Aorta (tissue), 5 donors: ENCODE data around the gene ERN1. TPM values are rescaled to one million over a fixed set of nuclear protein-coding genes. Genes with fewer than 3 reads are reported as not detected.

Source experiments
- ATAC-seq: fragments of 200-7000 bp; cut with Tn5 transposase; one replicate; pipeline ENCODE4 v1.9.1; 2022; ENCODE audit warnings: moderate library complexity; ENCODE audit not compliant: low FRiP score
- DNase-seq, 2 donors: peaks; one replicate each; pipeline ENCODE4 v3.0.0-alpha.2; 2020
- H3K27ac ChIP-seq, 2 donors: one replicate each; pipeline ENCODE4 v1.5.1; 2013; ENCODE audit warnings: low read length in 2 of 2, mild to moderate bottlenecking in 2 of 2, moderate library complexity in 2 of 2, control low read depth in 1 of 2, inconsistent platforms in 1 of 2, low read depth in 1 of 2
- H3K27me3 ChIP-seq, 2 donors: one replicate each; pipeline ENCODE4 v1.6.1; 2013; ENCODE audit warnings: control low read depth in 1 of 2, low read length in 1 of 2, mild to moderate bottlenecking in 1 of 2, moderate library complexity in 1 of 2; ENCODE audit not compliant: insufficient read depth in 2 of 2, control insufficient read depth in 1 of 2
- H3K36me3 ChIP-seq, 2 donors: one replicate each; pipeline ENCODE4 v1.6.1; 2013; ENCODE audit warnings: control low read depth in 1 of 2, low read length in 1 of 2, mild to moderate bottlenecking in 1 of 2; ENCODE audit not compliant: insufficient read depth in 2 of 2, control insufficient read depth in 1 of 2
- H3K4me1 ChIP-seq, 2 donors: one replicate each; pipeline ENCODE4 v1.6.1; 2013; ENCODE audit warnings: low read length in 2 of 2, control low read depth in 1 of 2, mild to moderate bottlenecking in 1 of 2, moderate library complexity in 1 of 2; ENCODE audit not compliant: insufficient read depth in 2 of 2, control insufficient read depth in 1 of 2
- H3K4me3 ChIP-seq, 2 donors: one replicate each; pipeline ENCODE4 v1.5.1; 2013; ENCODE audit warnings: low read length in 2 of 2, control low read depth in 1 of 2, mild to moderate bottlenecking in 1 of 2
- H3K9me3 ChIP-seq: one replicate; pipeline ENCODE4 v1.6.1; 2013; ENCODE audit warnings: mild to moderate bottlenecking, low read length; ENCODE audit not compliant: control insufficient read depth
- WGBS, 2 donors: extraction: QIAGEN DNeasy Blood & Tissue Kit; methylation state at CpG; one replicate each; pipeline ENCODE4 v1.1.7; 2013; 5-methylcytosine and 5-hydroxymethylcytosine counted together
- intact Hi-C, 2 donors: fragments of 100-400 bp; cut with DNase I; formaldehyde crosslinking; loops; one replicate each; pipeline versions ENCODE4 v1.14.2 to v1.15.0; 2022
- polyA plus RNA-seq, 2 donors: library from polyadenylated mRNA; stranded (reverse); fragments of 200-250 nt; gene quantifications; one replicate each; pipeline ENCODE4 v1.2.3, GENCODE V29; 2013
- total RNA-seq, 2 donors: library from RNA; stranded (reverse); fragmentation: NEBNext Ultra II Directional; extraction: Animal tissue kit (Norgen Biotek cat#: 25700); gene quantifications; one replicate each; pipeline ENCODE4 v1.2.1, GENCODE V29; 2021
- donor health status: healthy with polysubstance abuse.
- donor health status: Bipolar disorder and iron deficiency.
- donor health status: DM: no; HTN: no; CAD: no.
- donor health status: DM: no; HTN: no; CAD: no.
- donor health status: DM: yes; HTN: yes; CAD: no.

ERN1 gene
- total and polyA plus RNA-seq, 4 donors: 1.0 to 31.0 (median 11.5) TPM

DNA sequence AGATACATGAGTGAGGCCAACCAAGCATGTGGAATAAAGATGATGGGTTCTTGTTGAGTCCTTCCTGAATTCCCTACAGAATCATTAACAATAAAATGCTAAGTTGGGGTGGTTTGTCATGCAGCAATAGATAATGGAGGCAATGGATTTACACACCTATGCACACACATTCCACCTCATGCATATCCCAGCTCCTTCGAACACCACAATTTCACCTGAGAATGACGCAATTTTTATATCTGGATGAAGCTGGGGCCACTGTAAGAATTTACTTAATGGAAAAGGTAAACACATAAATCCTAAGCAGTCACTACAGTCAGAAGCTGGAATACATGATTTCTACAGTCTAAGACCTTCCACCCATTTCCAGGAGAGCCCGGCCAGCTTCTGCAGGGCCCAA lies 59.7 kb downstream of the ERN1 start:
- intact Hi-C loops: no loop called here
- H3K36me3 ChIP-seq: peaks cover 7 to 8% of the 10 kb centered on the region in 2 donors
- no peaks in the 10 kb centered on the region for H3K27me3 ChIP-seq
- no peak overlapping the region for H3K27ac ChIP-seq
- whole genome bisulfite sequencing, 2 donors: 96 to 97% methylated on average over 3 of the region's 3 CpGs
- no peak for DNase-seq
- no peak overlapping the region for H3K4me3 ChIP-seq
- ATAC-seq: no peak
- H3K9me3 ChIP-seq: peaks cover 8% of the 10 kb centered on the region
- H3K4me1 ChIP-seq: no peaks in the 10 kb centered on the region

DNA sequence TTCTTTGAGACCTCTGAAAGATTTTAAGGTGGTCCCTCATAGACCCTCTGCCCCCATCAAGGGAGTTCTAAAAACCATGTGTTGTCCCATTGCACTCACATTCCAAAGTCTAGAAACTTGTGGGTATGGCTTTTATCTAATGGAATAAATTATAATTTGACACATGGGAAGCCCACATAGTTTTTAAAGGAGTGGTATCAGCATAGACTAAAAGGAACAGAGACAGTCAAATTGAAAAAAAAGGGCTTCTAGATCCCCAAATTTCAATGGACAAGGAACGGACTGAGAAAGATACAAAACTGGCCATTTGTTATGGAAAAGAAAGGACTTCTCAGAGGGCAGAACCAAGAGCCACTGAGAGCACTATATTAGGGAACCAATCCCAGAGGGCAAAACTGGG lies 60.8 kb downstream of the ERN1 start:
- Histone ChIP-seq H3K4me1 (no peaks in the 10 kb centered on the region), H3K27ac (no peak overlapping the region), H3K36me3 (peaks cover 7 to 8% of the 10 kb centered on the region in 2 donors), H3K9me3 (peaks cover 8% of the 10 kb centered on the region), H3K4me3 (no peak overlapping the region), H3K27me3 (no peaks in the 10 kb centered on the region)
- no peak for DNase-seq
- no peak for ATAC-seq
- WGBS, 2 donors: 96 to 99% methylated on average over 1 of the region's 1 CpG
- intact Hi-C loops: no loop called here

DNA sequence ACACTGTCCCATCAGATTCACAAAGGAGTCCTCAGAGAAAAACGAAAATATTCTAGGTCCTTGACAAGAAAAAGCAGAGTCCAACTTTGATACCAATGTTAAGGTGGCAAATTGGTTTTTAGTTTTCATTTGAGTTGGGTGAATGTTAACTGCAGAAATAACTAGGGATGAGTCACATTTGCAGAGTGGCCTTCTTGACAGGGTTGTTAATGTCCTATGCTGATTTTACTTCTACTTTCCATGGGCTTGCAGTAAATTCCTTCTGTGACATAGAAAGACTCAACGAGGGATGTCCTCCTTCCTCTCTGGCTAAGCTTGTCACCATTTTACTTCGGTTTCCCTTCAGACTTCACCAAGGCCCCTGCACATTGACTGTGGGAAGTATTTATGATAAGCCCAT lies 62.3 kb downstream of the ERN1 start:
- Histone ChIP-seq H3K27ac (no peak overlapping the region), H3K36me3 (peaks cover 7 to 8% of the 10 kb centered on the region in 2 donors), H3K4me1 (no peaks in the 10 kb centered on the region), H3K4me3 (no peak overlapping the region), H3K9me3 (peaks cover 8% of the 10 kb centered on the region), H3K27me3 (no peaks in the 10 kb centered on the region)
- intact Hi-C loops: no loop called here
- ATAC-seq (no peak), DNase-seq (no peak)
- WGBS, 2 donors: 87 to 92% methylated on average over 3 of the region's 3 CpGs

DNA sequence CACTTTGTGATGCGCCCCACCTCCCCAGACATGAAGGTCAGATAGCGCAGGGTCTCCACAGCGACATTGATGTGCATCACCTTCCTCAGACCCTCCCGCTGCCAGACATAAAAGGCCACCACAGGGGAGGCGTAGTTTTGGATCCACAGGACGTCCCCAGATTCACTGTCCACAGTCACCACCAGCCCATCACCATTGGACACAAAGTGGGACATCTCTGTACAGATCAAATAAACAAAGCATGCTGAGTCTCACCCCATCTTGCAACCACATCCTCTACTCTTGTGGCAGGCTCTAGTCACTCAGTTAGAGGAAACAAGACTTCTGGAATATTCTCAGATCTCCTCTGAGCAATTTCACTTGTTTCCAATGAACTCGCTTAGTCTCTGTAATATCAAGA lies 63.2 kb downstream of the ERN1 start:
- 95 to 96% methylated on average over 7 of the region's 7 CpGs for WGBS, 2 donors
- Histone ChIP-seq H3K27ac (no peak overlapping the region), H3K27me3 (no peaks in the 10 kb centered on the region), H3K9me3 (peaks cover 8% of the 10 kb centered on the region), H3K4me3 (no peak overlapping the region), H3K36me3 (peaks cover 6 to 8% of the 10 kb centered on the region in 2 donors), H3K4me1 (no peaks in the 10 kb centered on the region)
- no peak for ATAC-seq
- intact Hi-C loops: no loop called here
- DNase-seq: no peak

DNA sequence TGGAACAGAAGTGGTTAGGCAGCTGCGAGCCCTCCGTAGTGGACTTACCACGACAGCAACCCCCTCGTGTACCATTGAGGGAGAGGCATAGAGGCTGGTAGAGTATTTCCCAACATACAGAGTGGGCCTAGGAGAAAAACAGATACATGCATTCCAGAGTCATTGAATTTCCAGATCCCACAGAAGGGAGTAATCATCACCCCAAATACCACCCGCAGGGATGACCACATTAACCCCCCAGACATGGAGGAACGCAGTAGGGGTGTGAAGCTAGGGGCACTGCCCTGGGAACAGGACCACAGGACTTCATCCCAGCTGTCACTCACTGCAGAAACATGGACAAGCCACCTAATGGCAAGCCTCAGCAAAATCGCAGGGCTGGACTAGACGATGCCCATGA lies 64.8 kb downstream of the ERN1 start:
- H3K27me3 ChIP-seq: no peaks in the 10 kb centered on the region
- H3K4me1 ChIP-seq: no peaks in the 10 kb centered on the region
- H3K4me3 ChIP-seq: no peak overlapping the region
- H3K36me3 ChIP-seq: peaks cover 2 to 7% of the 10 kb centered on the region in 2 donors
- ATAC-seq (no peak), DNase-seq (no peak)
- H3K27ac ChIP-seq: no peak overlapping the region
- 91% methylated on average over 8 of the region's 8 CpGs for WGBS, 2 donors
- H3K9me3 ChIP-seq: peaks cover 8% of the 10 kb centered on the region
- intact Hi-C loops: no loop called here

DNA sequence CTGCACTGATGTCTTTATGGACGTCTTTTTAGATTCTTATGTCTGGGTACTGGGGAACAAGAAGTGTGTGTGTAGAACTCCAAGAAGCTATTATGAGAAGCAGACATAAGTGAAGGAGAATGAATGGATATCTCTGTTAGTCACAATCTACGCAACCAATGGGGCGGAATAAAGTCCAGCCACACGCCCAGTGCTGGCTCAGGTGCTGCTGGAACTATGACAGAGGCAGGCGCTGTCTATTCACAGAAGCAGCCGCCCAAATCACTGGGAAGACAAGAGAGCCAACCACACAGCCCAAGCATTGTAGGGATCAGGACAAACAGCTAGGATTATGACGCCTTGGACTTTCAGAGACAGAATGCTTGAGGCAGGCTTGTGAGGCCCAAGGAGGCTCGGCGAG lies 65.6 kb downstream of the ERN1 start:
- DNase-seq (no peak), ATAC-seq (no peak)
- intact Hi-C loops: loop anchor here (5.0 kb wide), 1 partner anchor 68 kb away; the partner anchor contains the start of gene ERN1 (in 2 of the 2)
- Histone ChIP-seq H3K36me3 (peaks cover 0 to 3% of the 10 kb centered on the region in 2 donors), H3K27ac (no peak overlapping the region), H3K9me3 (peaks cover 2% of the 10 kb centered on the region), H3K27me3 (no peaks in the 10 kb centered on the region), H3K4me1 (no peaks in the 10 kb centered on the region), H3K4me3 (no peak overlapping the region)
- WGBS, 2 donors: 89 to 96% methylated on average over 9 of the region's 9 CpGs

DNA sequence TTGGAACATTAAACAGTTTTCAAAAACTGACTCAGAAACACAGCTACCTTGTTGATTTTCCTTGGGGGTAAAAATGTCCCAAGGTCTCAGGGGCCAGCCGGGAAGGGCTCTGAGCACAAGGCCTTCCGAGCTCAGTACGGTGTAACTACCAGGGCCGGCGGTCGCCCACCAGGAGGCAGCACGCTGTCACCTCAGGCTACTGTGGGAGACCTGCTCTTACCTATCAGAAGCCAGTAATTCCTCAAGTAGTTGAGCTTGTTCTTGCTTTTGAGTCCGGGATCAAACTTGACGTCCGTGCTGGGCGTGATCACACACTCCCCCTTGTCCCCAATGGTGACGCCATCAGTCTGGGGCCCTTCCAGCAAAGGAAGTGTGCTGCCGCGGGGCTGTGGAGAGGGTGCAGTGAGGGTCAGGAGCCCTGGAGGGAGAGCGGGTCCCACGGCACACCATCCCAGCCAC lies 66.1 kb downstream of the ERN1 start:
- Histone ChIP-seq H3K36me3 (peaks cover 0 to 3% of the 10 kb centered on the region in 2 donors), H3K27ac (no peak overlapping the region), H3K27me3 (no peaks in the 10 kb centered on the region), H3K9me3 (peaks cover 2% of the 10 kb centered on the region), H3K4me3 (no peak overlapping the region), H3K4me1 (no peaks in the 10 kb centered on the region)
- ATAC-seq: peak; percentile 74
- WGBS, 2 donors: 67 to 68% methylated on average over 16 of the region's 16 CpGs
- DNase-seq: peak in 1 of 2 donors; percentile 87
- intact Hi-C loops: loop anchor here (5.0 kb wide), 1 partner anchor 69 kb away; the partner anchor contains the start of gene ERN1 (in 2 of the 2)

DNA sequence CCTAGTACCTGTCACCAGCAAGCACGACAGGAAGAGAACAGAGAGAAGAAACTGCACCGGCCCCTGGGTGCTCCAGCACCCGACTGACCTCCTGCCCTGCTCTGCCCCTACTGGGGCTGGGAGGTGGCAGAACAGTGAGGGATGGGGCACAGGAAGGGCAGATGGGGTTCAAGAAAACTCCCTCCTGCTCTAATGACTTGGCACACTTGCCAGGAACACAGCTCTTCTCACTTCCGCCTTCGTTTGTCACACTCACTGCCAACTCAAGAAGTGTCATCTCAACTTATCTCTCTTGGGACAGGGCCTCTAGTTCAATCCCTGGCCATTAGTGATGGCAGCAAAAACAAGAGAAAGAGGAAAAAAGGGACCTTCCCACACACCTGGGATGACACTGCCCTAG lies 66.9 kb downstream of the ERN1 start:
- H3K27ac ChIP-seq: no peak overlapping the region
- no peak overlapping the region for H3K4me3 ChIP-seq
- no peak for ATAC-seq
- H3K27me3 ChIP-seq: no peaks in the 10 kb centered on the region
- intact Hi-C loops: loop anchor here (5.0 kb wide), 1 partner anchor 69 kb away; the partner anchor contains the start of gene ERN1 (in 2 of the 2)
- H3K4me1 ChIP-seq: no peaks in the 10 kb centered on the region
- no peak for DNase-seq
- 87 to 91% methylated on average over 4 to 5 of the region's 5 CpGs for WGBS, 2 donors
- peaks cover 0 to 3% of the 10 kb centered on the region in 2 donors for H3K36me3 ChIP-seq
- no peaks in the 10 kb centered on the region for H3K9me3 ChIP-seq

DNA sequence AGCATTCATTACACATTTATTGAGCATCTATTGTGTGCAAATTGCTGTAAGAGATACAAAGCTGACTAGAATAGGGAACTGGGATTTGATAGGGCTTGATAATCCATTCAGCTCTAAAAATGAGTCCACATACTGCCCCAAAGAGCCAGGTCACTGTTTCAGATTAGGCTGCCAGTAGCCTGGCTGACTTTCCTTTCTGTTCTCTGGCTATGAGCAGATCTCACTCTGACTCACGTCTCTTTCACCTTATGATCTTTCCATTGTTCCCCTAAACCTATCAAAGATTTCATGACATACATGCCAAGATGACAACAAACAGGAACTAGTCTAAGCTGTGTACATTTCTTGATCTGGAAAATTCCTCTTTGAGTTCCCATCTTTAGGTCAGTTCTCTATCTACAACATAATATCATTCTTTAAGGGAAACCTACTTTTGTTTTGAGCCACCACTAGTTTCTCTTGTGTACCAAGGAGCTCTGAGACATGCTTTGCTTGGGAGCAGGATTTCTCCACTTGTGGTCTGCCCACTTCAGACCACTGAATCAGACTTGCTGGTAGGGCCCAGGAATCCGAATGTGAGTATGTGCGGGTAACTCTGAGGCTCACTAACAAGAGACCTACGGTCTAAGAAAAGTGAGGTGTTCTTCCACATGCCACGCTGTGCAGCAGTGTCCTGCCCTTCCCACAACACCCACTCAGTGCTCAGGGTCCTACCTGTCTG lies 68.6 kb downstream of the ERN1 start:
- H3K4me1 ChIP-seq: no peaks in the 10 kb centered on the region
- DNase-seq (no peak), ATAC-seq (no peak)
- no peak overlapping the region for H3K27ac ChIP-seq
- 92% methylated on average over 5 of the region's 5 CpGs for WGBS, 2 donors
- intact Hi-C loops: loop anchor here (5.0 kb wide), 1 partner anchor 71 kb away; the partner anchor contains the start of gene ERN1 (in 2 of the 2)
- no peak overlapping the region for H3K4me3 ChIP-seq
- no peaks in the 10 kb centered on the region for H3K9me3 ChIP-seq
- no peaks in the 10 kb centered on the region for H3K27me3 ChIP-seq
- H3K36me3 ChIP-seq: peaks cover 0 to 1% of the 10 kb centered on the region in 2 donors
